Uterus (tissue), 2 donors: ENCODE measurements around the gene ZNF652.

Experiments
- POLR2A ChIP-seq, 2 donors: fragments of 450-650 bp; IDR thresholded peaks; one replicate each; pipeline ENCODE4 v1.6.1; 2016; ENCODE audit warnings: antibody characterized with exemption in 2 of 2, mild to moderate bottlenecking in 1 of 2, moderate library complexity in 1 of 2
- TF ChIP-seq, protein P1 (sequence below), 4 experiments: fragments of 200-600 bp in 2 of 4; fragments of 450-650 bp in 2 of 4; sonication (generic) in 2 of 4; IDR thresholded peaks; one replicate each; pipeline ENCODE4 v1.5.1; 2016 to 2019; ENCODE audit warnings: antibody characterized with exemption in 4 of 4, mild to moderate bottlenecking in 2 of 4, moderate library complexity in 1 of 4

GRCh38 chr17:49386373-49386772 is 24.3 kb upstream of the ZNF652 start:
- TF ChIP-seq, protein P1, sequence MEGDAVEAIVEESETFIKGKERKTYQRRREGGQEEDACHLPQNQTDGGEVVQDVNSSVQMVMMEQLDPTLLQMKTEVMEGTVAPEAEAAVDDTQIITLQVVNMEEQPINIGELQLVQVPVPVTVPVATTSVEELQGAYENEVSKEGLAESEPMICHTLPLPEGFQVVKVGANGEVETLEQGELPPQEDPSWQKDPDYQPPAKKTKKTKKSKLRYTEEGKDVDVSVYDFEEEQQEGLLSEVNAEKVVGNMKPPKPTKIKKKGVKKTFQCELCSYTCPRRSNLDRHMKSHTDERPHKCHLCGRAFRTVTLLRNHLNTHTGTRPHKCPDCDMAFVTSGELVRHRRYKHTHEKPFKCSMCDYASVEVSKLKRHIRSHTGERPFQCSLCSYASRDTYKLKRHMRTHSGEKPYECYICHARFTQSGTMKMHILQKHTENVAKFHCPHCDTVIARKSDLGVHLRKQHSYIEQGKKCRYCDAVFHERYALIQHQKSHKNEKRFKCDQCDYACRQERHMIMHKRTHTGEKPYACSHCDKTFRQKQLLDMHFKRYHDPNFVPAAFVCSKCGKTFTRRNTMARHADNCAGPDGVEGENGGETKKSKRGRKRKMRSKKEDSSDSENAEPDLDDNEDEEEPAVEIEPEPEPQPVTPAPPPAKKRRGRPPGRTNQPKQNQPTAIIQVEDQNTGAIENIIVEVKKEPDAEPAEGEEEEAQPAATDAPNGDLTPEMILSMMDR (IDR thresholded peaks at IDR 0.05) = no peak
- TF ChIP-seq POLR2A (IDR thresholded peaks at IDR 0.05) = no peak
